Right ventricle myocardium superior (tissue), 1 donor: ENCODE data around the gene RAB3GAP1. TPM values are rescaled to one million over a fixed set of nuclear protein-coding genes. Genes with fewer than 3 reads are reported as not detected.
"Not testable (repeated sequence)": the region's sequence is repeated elsewhere in the genome, so short reads cannot be mapped to it uniquely, and the experiment has no call there.

Source experiments
- ATAC-seq: fragments of 200-7000 bp; cut with Tn5 transposase; one replicate; pipeline ENCODE4 v1.9.1; 2020; ENCODE audit warnings: mild to moderate bottlenecking; ENCODE audit not compliant: poor library complexity
- DNase-seq: peaks from one replicate; pipeline ENCODE4 v3.0.0-alpha.2; 2020
- intact Hi-C: fragments of 100-400 bp; cut with DNase I; formaldehyde crosslinking; loops from one replicate; pipeline ENCODE4 v1.11.2; 2022
- total RNA-seq: library from RNA; stranded (reverse); fragmentation: NEBNext Ultra II Directional; extraction: Animal tissue kit (Norgen Biotek cat#: 25700); gene quantifications from one replicate; pipeline ENCODE4 v1.2.1, GENCODE V29; 2021
- donor health status: DM: no; HTN: yes; CAD: no; lungs with severe emphysema.

The RAB3GAP1 gene
- total RNA-seq, 1 donor from 2014 or later, result 47.4 TPM

GRCh38 chr2:135050132-135050531 lies 2.0 kb upstream of the RAB3GAP1 start:
- ATAC-seq (peak; percentile 38), DNase-seq (no peak)
- intact Hi-C loops, result no loop called here

DNA sequence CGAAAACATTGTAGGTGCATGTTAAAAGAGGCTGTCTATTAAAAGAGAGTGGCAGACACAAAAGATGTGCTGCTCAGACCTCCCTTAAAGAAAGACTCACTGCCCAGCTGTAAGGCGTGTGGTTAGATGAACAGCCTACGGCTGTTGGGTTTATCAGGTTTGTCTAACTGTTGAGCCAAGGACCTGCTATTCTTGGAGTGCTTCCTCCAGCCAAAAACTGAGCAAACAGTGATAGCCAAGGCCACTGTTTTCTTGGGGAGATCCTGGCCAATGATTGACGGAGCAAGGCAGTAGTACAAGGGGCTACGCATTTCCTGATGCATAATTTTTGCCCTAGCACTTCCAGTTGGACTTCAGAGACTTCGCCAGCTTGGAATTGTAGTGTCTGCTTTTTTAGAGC lies 1.4 kb upstream of the RAB3GAP1 start:
- peak; percentile 54 for ATAC-seq
- intact Hi-C loops, result no loop called here
- no peak for DNase-seq

- intact Hi-C loops, result no loop called here
- no peak for ATAC-seq
- DNase-seq, result no peak
Observed at GRCh38 chr2:135052997-135053474, 944 bp downstream of the RAB3GAP1 start.

DNA sequence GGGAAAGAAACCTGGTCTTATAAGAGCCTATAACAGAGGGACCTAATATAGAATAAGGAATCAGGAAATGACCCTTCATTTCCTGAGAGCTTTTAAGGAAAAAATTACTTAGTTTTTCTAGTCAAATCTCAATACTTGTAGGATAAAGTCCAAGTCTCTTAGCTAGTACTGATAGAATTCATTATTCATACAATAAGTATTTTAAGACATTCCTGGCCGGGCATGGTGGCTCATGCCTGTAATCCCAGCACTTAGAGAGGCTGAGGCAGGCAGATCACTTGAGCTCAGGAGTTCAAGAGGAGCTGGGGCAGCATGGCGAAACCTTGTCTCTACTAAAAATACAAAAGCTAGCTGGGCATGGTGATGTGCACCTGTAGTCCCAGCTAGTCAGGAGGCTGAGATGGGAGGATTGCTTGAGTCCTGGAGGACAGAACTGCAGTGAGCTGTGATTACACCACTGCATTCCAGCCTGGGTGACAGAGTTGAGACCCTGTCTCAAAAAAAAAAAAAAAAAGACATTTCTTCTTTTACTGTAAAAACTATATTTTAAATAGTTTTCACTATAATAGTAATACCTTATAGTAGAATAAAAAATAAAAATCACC lies 3.2 kb downstream of the RAB3GAP1 start:
- DNase-seq (no peak), ATAC-seq (no peak)
- intact Hi-C loops, result no loop called here

DNA sequence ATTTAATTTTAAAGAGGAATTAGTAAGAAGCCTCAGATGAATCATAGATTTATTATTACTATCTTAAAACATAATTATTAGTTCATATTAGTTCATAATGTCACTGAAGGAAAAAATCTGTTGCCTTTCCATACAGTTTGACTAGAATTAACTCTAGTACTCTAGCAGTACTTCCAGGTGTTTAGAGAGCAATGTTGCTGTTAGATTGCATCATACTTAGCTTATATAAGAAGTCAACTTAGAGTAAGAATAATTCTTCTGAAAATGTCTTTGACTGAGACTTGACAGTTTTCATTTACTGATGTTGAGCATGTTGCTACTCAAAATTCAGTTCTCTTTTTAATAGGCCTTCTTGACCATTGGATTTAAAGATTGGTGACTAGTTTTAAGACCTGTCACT lies 4.7 kb downstream of the RAB3GAP1 start:
- no peak for ATAC-seq
- no peak for DNase-seq
- intact Hi-C loops, result no loop called here

DNA sequence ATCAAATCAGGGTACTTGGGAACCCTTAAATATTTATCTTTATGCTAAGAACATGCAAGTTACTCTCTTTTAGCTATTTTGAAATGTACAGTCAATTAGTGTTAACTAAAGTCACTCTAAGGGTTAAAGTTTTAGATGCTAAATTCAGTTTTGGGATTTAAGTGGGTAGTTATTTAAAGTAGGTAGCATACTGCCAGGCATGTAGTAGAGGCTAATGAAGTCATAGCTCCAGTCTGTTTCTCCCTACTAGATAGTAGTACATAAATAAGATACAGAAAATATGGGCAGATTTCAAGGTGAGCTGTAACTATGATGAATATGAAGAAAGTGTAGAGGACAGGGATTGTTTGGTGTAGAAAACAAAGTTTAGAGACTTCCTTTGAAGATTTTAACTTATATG lies 7.5 kb downstream of the RAB3GAP1 start:
- intact Hi-C loops, result no loop called here
- DNase-seq, result no peak
- ATAC-seq, result peak; percentile 81

DNA sequence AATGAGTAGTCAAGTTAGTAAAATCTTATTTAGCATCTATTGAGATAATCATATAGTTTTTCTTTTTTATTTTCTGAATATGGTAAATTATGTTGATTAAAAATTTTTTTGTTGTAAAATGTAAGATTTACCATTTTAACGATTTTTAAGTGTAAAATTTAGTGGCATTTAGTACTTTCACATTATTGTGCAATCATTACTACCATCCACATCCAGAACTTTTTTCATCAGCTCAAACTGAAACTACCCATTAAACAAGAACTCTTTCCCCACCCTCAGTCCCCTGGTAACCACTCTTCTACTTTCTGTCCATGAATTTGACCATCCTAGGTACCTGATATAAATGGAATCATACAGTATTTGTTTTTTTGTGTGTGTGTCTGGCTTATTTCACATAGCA lies 11.1 kb downstream of the RAB3GAP1 start:
- intact Hi-C loops, result no loop called here
- ATAC-seq (no peak), DNase-seq (no peak)

- intact Hi-C loops, result no loop called here
- ATAC-seq (no peak), DNase-seq (no peak)
Observed at GRCh38 chr2:135064149-135064548, 12.1 kb downstream of the RAB3GAP1 start.

DNA sequence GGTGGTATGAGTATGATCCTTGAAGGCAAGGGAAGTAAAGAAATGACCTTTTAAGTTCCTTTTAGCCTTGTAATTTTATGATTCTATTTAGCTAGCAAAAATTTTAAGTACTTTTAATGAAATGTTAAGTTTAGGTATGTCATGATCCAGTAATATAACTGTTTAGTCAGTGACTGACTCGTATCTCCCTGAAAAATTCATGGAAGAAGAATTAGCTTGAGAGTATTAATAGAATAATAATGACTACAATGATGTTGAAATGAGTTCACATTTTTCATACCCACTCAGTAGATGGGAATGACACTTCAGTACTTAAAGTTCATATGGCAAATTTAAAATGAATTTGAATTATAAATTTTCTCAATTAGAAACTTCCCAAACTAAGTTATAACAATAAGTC lies 14.6 kb downstream of the RAB3GAP1 start:
- ATAC-seq (no peak), DNase-seq (no peak)
- intact Hi-C loops, result no loop called here

DNA sequence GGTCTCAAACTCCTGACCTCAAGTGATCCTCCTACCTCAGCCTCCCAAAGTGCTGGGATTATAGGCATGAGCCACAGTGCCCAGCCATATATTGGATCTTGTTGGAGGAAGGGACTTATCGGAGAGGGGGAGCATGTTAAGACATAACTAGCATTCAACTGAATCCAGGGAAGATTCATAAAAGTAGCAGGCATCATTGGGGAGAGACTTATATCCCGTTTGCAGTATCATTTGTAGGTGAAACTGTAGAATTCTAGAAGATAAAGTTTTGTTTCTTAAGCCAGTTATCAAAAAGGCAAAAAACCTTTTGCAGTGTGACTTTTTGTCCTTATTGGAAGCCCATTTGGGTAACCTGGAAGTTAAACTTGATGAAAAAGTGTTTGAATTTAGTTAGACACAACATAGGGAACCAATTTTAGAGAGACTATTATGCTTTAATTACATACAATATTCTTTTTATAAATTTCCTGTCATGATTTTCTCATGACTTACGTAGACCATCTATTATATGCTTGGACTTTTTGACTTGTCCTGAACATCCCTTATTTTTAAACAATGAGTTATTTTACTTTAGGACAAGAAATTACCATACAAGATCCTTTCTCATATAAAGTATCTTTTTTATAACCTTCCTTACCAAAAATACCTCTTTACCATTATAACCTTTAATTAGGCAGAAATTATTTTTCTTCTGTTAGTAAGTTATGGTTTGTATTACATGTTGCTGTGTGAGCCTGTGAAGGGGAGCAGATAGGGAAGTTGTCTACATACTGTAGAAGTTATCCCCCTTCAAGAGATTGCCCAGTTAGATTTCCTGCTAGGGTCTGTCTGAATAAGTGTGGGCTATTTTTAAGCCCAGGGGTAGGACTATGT lies 20.3 kb downstream of the RAB3GAP1 start:
- ATAC-seq, result no peak
- no peak for DNase-seq
- intact Hi-C loops, result no loop called here

DNA sequence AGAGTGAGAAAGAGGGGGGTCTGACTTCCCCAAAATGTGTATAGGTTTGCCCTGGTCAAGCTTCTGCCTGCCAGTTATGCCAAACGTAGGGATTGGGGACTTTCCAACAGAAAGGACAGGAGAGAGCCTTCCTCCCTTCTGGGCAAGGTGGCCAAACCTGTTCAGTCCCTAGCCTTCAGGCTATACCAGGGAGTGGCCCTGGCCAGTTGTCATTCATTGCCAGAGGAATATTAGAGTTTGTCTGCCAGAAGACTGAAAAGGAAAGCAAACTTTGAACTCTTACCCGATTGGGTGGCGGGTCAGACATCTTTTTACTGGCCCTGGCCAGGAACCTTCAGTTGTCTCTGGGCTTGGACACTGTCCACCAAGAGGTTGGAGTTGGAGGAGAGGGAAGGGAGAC lies 22.1 kb downstream of the RAB3GAP1 start:
- DNase-seq, result no peak
- no peak for ATAC-seq
- intact Hi-C loops, result no loop called here

DNA sequence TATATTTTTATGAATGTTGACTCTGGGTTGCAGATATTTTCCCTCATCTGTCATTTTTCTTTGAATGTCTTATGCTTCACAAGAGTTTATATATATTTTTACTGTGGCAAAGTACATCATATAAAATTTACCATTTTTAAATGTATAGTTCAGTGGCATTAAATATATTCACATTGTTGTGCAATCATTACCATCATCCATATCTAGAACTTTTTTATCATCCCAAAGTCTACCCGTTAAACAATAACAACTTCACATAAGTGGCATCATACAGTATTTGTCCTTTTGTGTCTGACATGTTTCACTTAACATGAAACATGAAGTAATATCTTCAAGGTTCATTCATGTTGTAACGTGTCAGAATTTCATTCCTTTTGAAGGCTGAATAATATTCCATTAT lies 24.5 kb downstream of the RAB3GAP1 start:
- DNase-seq (no peak), ATAC-seq (no peak)
- intact Hi-C loops, result no loop called here

- intact Hi-C loops, result no loop called here
- no peak for ATAC-seq
Observed at GRCh38 chr2:135078417-135078816, 26.3 kb downstream of the RAB3GAP1 start.

GRCh38 chr2:135086222-135086621 lies 34.1 kb downstream of the RAB3GAP1 start:
- DNase-seq, result no peak
- no peak for ATAC-seq
- intact Hi-C loops, result no loop called here

More at GRCh38 chr2:135078417-135078816, 26.3 kb downstream of the RAB3GAP1 start:
- DNase-seq, result no peak

GRCh38 chr2:135089597-135089996 lies 37.5 kb downstream of the RAB3GAP1 start:
- DNase-seq, intact Hi-C loops, ATAC-seq: not testable (repeated sequence)

GRCh38 chr2:135091681-135092080 lies 39.6 kb downstream of the RAB3GAP1 start:
- ATAC-seq, result no peak
- DNase-seq, result no peak
- intact Hi-C loops, result no loop called here

- ATAC-seq, result no peak
Observed at GRCh38 chr2:135093193-135093592, 41.1 kb downstream of the RAB3GAP1 start.

GRCh38 chr2:135093670-135094330 lies 41.7 kb downstream of the RAB3GAP1 start:
- ATAC-seq (no peak), DNase-seq (no peak)
- intact Hi-C loops, result no loop called here

More at GRCh38 chr2:135093193-135093592, 41.1 kb downstream of the RAB3GAP1 start:
- intact Hi-C loops, result no loop called here
- no peak for DNase-seq

DNA sequence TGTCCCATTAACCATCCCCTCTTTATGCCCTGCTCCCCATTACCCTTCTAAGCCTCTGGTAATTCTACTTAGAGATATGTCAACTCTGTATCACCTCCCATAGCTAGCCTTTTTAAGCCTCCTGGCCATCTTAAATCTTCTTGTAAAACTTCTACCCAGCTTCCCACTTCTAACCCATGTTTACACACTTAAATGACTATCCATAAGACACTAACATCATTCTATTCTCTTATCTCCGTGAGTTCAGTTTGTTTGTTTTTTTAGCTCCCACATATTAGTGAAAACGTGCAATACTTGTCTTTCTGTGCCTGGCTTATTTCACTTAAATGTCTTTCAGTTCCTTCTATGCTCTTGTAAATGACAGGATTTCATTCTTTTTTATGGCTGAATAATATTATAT lies 42.4 kb downstream of the RAB3GAP1 start:
- intact Hi-C loops, result no loop called here
- ATAC-seq (no peak), DNase-seq (no peak)

GRCh38 chr2:135095591-135095990 lies 43.5 kb downstream of the RAB3GAP1 start:
- intact Hi-C loops, result no loop called here
- ATAC-seq (no peak), DNase-seq (no peak)
